Prostate gland (tissue), 1 donor: ENCODE data around the gene SAXO2.

Source experiments
- POLR2A ChIP-seq: fragments of 450-650 bp; IDR thresholded peaks from one replicate; pipeline ENCODE4 v1.6.1; 2016; ENCODE audit warnings: antibody characterized with exemption, mild to moderate bottlenecking
- POLR2AphosphoS5 ChIP-seq: sonication (generic); formaldehyde crosslinking; IDR thresholded peaks from one replicate; pipeline ENCODE4 v1.6.1; 2017; ENCODE audit warnings: antibody characterized with exemption

GRCh38 chr15:82306791-82307713 is 44.4 kb downstream of the SAXO2 start:
- no peak for TF ChIP-seq POLR2AphosphoS5
- no peak for TF ChIP-seq POLR2A
